NOMO-1 (cell line): Measurements from ENCODE around the gene HEBP2.

Experiments
- DNase-seq, 2 experiments: peaks; one replicate each; lab custom pipeline; 2025; ENCODE audit not compliant: unreplicated experiment in 2 of 2; lab: John Stamatoyannopoulos, UW

HEBP2 gene

DNA sequence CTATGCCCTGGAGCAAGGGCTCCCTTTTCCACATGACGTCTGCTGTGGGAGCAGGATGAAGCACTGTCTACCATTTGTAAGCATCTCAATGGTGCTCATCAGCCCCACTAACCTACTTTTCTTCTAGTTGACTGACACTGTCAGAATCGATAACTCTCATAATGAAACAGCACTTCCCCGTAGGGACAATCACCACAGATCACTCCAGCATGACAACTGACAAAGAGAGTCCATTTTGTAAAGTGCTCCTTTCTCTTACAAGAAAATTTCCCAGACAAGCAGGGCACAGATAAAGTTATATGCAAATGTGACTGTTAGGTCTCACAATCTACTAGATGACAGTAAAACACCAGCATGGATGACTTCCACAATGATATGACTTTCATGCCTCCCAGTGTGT, 46.4 kb downstream of the HEBP2 start:
- DNase-seq = no peak

DNA sequence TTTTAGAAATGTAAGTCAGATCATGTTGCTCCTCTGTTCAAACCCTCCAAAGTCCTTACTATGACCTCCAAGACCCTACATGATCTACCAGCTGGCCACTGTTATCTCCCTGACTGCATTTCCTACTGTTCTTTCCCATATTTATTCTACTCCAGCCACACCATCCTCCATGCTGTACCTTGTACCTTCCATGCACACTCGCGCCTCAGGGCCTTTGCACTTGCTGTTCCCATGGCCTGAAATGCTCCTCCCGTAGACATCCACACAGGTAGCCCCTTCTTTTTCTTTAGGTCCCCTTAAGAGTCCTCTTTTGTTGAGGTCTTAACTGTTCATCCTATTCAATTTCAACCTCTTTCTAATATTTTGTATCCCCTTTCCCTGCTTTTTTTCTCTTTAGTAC, 47.0 kb downstream of the HEBP2 start:
- DNase-seq = no peak

DNA sequence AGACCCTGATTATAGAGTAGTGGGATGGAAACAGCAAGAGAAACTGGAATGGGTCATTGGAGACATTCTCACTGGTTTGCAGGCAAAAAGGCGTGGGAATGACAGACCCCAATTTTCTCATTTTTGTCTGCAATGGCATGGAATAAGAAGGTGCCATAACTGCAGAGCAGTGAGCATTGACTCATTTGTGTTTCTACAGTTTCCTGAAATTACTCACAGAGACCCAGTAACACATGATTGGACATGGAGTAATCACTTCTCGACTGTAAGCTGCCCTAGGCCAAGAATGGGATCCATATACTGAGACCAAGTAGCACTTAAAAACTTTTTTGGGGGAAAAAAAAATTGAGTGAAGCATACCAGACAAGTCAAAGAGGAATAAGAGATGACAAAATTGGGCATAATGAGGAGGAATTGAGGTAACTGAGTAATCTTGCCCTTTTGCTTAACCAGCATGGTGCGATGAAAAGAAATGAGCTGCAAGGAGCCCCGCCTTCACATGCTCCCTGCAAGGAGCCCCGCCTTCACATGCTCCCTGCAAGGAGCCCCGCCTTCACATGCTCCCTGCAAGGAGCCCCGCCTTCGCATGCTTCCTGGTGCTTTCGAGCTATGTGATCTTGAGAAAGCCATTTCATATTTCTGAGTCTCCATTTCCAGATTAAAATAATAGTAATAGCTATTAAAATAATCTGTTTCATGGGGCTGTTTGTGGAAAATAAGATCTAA, 51.1 kb downstream of the HEBP2 start:
- DNase-seq = no peak

DNA sequence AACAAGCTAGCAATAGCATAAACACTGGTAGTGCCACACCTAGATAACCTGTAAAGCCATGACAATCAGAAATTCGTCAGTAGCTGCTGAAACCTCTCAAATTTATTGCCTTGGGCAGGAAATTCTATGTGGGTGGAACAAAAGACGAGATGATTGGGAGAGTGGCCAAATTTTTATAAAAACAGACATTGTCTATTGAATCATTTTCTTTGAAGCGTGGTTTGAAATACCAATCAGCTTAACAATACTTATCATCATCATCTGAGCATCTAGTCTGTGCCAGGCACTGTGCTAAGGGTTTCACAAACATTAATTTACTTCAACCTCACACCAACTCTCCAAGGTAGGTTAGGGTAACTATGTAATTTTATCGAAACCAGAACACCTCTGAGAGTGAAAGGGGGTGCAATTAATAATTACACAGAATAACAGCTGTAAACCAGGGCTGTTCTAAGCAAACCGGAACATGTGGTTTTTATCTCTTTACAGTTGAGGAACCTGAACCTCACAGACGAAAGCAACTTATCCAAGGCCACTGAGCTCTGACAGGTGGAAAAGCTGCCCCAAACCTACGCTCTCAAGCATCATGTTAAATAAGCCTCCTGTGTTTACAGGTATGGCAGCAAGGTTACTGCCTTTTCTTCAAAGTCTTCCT, 51.9 kb downstream of the HEBP2 start:
- DNase-seq = peak in 1 of 2 experiments; percentile 35

DNA sequence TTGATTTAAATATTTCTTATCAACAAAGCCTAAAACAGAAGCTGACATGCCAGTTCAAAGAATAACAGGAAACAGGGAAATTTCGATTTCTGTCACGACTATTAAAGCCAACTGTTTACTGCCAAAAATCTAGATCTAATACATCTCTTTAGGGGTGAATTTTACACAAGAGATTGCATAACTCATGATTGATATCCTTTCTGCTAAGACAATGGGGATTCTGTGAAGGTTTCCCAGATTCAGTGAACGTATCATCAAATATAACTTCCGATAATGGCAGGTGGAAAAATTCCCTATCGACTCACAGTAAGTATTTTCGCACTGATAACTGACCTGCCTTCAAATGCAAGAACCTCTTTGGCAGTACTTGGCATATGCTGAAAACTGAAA, 52.4 kb downstream of the HEBP2 start:
- no peak for DNase-seq

DNA sequence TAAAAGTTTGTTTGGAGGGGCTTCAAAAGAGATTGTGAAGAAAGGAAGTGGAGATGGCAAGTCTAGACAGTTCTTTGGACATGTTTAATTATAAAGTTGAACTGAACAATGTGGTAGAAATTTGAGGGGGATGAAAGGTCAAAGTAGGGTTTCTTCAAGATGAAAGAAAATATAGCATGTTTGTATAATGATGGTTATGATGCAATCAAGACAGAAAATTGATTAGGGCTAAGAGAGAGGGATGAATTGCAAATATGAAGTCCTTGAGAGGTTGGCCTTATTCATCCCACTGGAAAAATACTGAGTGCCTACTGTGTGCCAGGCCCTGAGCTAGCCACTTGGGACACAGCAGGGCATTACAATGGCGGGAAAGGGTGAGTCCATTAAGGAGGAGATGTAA, 57.6 kb downstream of the HEBP2 start:
- no peak for DNase-seq

DNA sequence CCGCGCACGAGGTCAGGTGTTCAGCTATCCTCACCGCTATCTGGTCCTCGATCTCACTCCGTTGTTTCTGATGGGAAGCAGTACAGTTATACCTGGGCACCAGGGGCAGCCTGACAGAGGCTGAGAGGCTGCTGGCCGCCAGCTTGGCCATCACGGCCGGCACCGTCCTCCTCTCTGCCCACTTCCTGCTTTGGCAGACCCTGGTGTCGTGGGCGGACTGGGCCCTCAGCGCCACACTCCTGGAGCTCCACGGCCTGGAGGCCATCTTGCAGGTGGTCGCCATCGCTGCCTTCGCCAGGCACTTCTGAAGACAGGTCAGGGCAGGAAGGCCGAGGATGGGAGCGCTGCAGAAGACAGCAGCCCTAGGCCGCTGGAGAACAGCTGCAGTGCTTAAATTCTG, 60.1 kb downstream of the HEBP2 start:
- DNase-seq = no peak

DNA sequence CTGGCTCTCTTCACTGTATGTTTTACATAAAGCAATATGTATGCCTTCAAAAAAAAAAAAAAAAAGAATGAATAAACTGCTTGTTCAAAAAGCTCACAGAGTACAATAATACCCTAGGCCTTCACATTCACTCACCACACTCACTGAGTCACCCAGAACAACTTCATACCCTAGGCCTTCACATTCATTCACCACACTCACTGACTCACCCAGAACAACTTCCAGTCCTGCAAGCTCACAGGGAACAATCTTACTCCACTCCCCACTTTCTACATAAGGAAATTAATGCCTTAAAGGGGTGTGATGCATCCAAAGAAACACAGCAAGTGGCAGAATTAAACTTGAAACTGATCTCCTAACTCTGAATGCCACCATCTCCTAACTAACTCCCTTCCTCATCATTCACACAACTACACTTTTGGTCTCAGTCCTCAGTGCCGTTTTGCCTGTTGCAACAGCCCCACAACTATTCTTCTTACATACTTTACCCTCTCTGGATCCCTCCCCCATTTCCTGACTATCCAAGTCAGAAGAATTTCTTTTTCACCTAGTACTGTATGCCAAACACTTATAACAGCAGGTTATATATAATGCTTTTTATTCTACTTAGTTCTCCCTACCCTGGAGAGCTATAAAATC, 61.1 kb downstream of the HEBP2 start:
- DNase-seq = no peak

DNA sequence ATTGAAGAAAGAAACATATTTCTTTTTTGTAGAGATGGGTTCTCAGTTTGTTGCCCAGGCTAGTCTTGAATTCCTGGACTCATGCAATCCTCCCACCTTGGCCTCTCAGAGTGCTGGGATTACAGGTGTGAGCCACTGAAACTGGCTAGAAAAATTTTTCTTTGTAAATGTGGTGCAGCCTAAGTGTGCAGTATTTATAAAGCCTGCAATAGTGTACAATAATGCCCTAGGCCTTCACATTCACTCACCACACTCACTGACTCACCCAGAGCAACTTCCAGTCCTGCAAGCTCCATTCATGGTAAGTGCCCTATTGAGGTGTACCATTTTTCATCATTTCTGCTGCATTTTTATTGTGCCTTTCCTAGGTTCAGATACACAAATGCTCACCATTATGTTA, 63.9 kb downstream of the HEBP2 start:
- DNase-seq = no peak

DNA sequence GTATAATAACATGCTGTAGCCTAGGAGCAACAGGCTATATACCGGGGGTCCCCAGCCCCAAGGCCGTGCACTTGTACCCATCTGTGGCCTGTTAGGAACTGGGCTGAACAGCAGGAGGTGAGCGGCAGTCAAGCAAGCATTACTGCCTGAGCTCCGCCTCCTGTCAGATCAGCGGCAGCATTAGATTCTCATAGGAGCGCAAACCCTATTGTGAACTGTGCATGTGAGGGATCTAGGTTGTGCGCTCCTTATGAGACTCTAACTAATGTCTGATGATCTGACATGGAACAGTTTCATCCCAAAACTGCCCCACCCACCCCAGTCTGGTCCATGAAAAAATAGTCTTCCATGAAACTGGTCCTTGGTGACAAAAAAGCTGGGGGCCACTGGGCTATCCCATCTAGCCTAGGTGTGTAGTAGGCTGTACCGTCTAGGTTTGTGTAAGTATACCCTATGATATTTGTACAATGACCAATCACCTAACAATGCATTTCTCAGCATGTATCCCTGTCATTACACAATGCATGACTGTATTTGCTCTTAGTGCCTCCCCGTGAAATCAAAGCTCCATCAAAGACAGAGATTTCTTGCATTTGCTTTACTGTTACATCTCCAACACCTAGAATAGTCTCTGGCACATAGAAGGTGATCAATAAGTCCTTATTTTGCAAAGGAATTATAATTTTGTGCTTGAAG, 64.4 kb downstream of the HEBP2 start:
- DNase-seq = no peak
